ENCODE results near the gene ZFR2.

- TF ChIP-seq SPI1 (IDR thresholded peaks at IDR 0.05; ENCODE audit: low read depth, low read length) (no peak), POLR2A (IDR thresholded peaks at IDR 0.05; ENCODE audit: low read depth, low read length) (no peak), POLR2AphosphoS5 (IDR thresholded peaks at IDR 0.05; ENCODE audit: low read depth, low read length) (no peak), TAF1 (IDR thresholded peaks at IDR 0.05; ENCODE audit: low read depth, low read length) (no peak), PAX5 (IDR thresholded peaks at IDR 0.05; ENCODE audit: insufficient read depth, low read length, severe bottlenecking) (no peak)
These were observed 58.0 kb downstream of the ZFR2 start for GRCh38 chr19:3810708-3811355.
